Measurements from ENCODE around the gene SPEF2. TPM values are rescaled to one million over a fixed set of nuclear protein-coding genes. Genes with fewer than 3 reads are reported as not detected.

SPEF2 gene
- total RNA-seq, 1 experiment from 2014 or later: 10.6 TPM

DNA sequence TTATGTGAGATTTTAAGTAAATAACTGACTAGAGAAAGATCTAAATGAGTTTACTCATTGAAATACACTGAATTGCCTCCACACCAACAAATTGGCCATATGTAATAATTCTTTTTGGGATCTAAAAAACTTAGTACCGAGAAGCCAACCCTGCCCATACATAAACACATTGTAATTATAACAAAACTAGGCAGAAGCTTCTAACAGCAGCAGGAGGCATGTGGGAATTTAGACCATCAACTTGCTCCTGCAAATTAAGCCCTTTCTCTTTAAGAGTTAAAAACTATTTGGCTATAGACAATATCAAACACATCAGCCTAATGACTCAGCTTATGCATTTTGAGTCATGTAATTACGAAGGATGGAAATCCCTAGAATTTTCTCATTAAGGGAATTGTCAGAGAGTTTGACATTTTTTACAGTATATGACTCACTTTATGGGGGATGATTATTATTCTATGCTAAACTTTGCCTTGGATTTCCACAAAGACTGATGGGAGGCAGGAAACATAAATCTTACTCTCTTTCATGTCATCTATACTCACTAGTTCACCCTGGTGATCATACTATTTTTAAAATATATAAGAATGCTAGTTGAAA is 240.0 kb downstream of the SPEF2 start:
- TF ChIP-seq, protein P1, sequence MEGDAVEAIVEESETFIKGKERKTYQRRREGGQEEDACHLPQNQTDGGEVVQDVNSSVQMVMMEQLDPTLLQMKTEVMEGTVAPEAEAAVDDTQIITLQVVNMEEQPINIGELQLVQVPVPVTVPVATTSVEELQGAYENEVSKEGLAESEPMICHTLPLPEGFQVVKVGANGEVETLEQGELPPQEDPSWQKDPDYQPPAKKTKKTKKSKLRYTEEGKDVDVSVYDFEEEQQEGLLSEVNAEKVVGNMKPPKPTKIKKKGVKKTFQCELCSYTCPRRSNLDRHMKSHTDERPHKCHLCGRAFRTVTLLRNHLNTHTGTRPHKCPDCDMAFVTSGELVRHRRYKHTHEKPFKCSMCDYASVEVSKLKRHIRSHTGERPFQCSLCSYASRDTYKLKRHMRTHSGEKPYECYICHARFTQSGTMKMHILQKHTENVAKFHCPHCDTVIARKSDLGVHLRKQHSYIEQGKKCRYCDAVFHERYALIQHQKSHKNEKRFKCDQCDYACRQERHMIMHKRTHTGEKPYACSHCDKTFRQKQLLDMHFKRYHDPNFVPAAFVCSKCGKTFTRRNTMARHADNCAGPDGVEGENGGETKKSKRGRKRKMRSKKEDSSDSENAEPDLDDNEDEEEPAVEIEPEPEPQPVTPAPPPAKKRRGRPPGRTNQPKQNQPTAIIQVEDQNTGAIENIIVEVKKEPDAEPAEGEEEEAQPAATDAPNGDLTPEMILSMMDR (conservative IDR thresholded peaks at IDR 0.05): no peak
- TF ChIP-seq EZH2 (IDR thresholded peaks at IDR 0.05; ENCODE audit: low read depth): no peak
- H3K9me3 ChIP-seq (ENCODE audit: insufficient read depth, low read depth): no peaks in the 10 kb centered on the region; the same call in 1 of the 2 replicates
- no peaks in the 10 kb centered on the region for H3K36me3 ChIP-seq (ENCODE audit: low read depth)
- intact Hi-C loops (cut with micrococcal nuclease; ENCODE audit: unreplicated experiment): no loop called here
- peak overlapping the region; percentile 45 for H3K4me2 ChIP-seq
- no peaks in the 10 kb centered on the region for H3K79me2 ChIP-seq (ENCODE audit: low read depth)
- no TSS peak for BruUV-seq (replicated peaks)
- peak in 1 of 2 experiments; percentile 83 for DNase-seq
- H3F3A ChIP-seq (ENCODE audit: insufficient read depth, low read depth): peaks cover 14% of the 10 kb centered on the region
- no peaks in the 10 kb centered on the region for H3K27me3 ChIP-seq (ENCODE audit: insufficient read depth, low read depth)
- H3K27ac ChIP-seq: peak overlapping the region; percentile 35; the same call in 1 of the 2 replicates
- no peak overlapping the region for H2AFZ ChIP-seq
- ChIA-PET CTCF (no interaction called here), POLR2A (ENCODE audit: unreplicated experiment) (no interaction called here)
- no peak overlapping the region for H3K4me3 ChIP-seq
- H4K20me1 ChIP-seq (ENCODE audit: insufficient read depth): no peaks in the 10 kb centered on the region
- H3K4me1 ChIP-seq (replicated peaks; ENCODE audit: insufficient read depth): peaks cover 47% of the 10 kb centered on the region
- H3K9me2 ChIP-seq (ENCODE audit: insufficient read depth): no peaks in the 10 kb centered on the region

DNA sequence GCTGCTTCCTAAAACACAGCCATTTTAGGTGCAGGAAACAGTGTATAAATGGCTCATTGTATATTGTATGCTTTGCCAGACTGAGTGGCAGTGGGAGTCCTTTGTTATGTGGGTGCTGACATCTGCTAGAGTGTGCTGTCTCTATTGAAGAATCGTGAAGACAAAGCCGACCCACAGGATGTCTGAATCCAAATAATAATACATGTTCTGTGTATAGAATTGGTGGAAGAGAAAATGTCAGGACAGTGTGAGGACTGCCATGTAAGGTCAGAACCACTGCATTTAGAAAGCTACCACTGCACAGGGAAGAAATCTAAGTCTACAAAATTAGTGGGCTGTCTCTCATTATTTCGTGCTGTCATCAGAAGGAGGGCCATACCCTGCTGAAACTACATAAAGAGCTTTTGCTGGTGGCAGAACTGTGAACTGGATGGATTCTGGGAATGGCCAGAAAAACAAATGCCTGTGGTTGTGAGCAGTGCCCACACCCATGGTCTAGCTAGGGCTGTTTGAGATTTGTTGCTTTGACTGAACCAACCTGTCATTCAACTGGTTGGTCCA is 241.5 kb downstream of the SPEF2 start:
- Histone ChIP-seq H3K9me2 (ENCODE audit: insufficient read depth) (no peaks in the 10 kb centered on the region), H3K9me3 (ENCODE audit: insufficient read depth, low read depth) (peaks cover 4% of the 10 kb centered on the region; the same call in 1 of the 2 replicates), H3K36me3 (ENCODE audit: low read depth) (no peaks in the 10 kb centered on the region), H3K4me2 (no peak overlapping the region), H3F3A (ENCODE audit: insufficient read depth, low read depth) (peaks cover 14% of the 10 kb centered on the region), H3K4me1 (replicated peaks; ENCODE audit: insufficient read depth) (peaks cover 60% of the 10 kb centered on the region), H2AFZ (no peak overlapping the region), H3K4me3 (no peak overlapping the region), H4K20me1 (ENCODE audit: insufficient read depth) (no peaks in the 10 kb centered on the region), H3K79me2 (ENCODE audit: low read depth) (no peaks in the 10 kb centered on the region), H3K27ac (no peak overlapping the region), H3K27me3 (ENCODE audit: insufficient read depth, low read depth) (no peaks in the 10 kb centered on the region)
- TF ChIP-seq, protein P1 (conservative IDR thresholded peaks at IDR 0.05): no peak
- no peak for TF ChIP-seq EZH2 (IDR thresholded peaks at IDR 0.05; ENCODE audit: low read depth)
- DNase-seq: peak in 1 of 2 experiments; percentile 11
- intact Hi-C loops (cut with micrococcal nuclease; ENCODE audit: unreplicated experiment): no loop called here
- ChIA-PET CTCF (no interaction called here), POLR2A (ENCODE audit: unreplicated experiment) (no interaction called here)
- no TSS peak for BruUV-seq (replicated peaks)

- no peak overlapping the region for H3K27ac ChIP-seq
- H2AFZ ChIP-seq: no peak overlapping the region
- no peak overlapping the region for H3K4me3 ChIP-seq
- H3K4me1 ChIP-seq (replicated peaks; ENCODE audit: insufficient read depth): peaks cover 60% of the 10 kb centered on the region
- H3K4me2 ChIP-seq: no peak overlapping the region
- H3K27me3 ChIP-seq (ENCODE audit: insufficient read depth, low read depth): no peaks in the 10 kb centered on the region
- peaks cover 9% of the 10 kb centered on the region; the same call in 1 of the 2 replicates for H3K9me3 ChIP-seq (ENCODE audit: insufficient read depth, low read depth)
- no TSS peak for BruUV-seq (replicated peaks)
- ChIA-PET CTCF (no interaction called here), POLR2A (ENCODE audit: unreplicated experiment) (no interaction called here)
- H3K79me2 ChIP-seq (ENCODE audit: low read depth): no peaks in the 10 kb centered on the region
- H4K20me1 ChIP-seq (ENCODE audit: insufficient read depth): no peaks in the 10 kb centered on the region
- H3F3A ChIP-seq (ENCODE audit: insufficient read depth, low read depth): peaks cover 14% of the 10 kb centered on the region
- intact Hi-C loops (cut with micrococcal nuclease; ENCODE audit: unreplicated experiment): no loop called here
- DNase-seq: no peak
- TF ChIP-seq, protein P1 (conservative IDR thresholded peaks at IDR 0.05): no peak
- TF ChIP-seq EZH2 (IDR thresholded peaks at IDR 0.05; ENCODE audit: low read depth): no peak
- H3K9me2 ChIP-seq (ENCODE audit: insufficient read depth): no peaks in the 10 kb centered on the region
- no peaks in the 10 kb centered on the region for H3K36me3 ChIP-seq (ENCODE audit: low read depth)
Measured at GRCh38 chr5:35860686-35861085, 243.0 kb downstream of the SPEF2 start.
